Right atrium auricular region (tissue), 2 donors: ENCODE measurements around the gene FGF2. TPM values are rescaled to one million over a fixed set of nuclear protein-coding genes. Genes with fewer than 3 reads are reported as not detected.

Experiments used
- DNase-seq: peaks from one replicate; pipeline ENCODE4 v3.0.0-alpha.2; 2019; ENCODE audit warnings: low spot score
- H3K27ac ChIP-seq, 2 donors: fragments of 200-600 bp; sonication (generic); 1 replicate in 1 of 2; 2 replicates in 1 of 2; pipeline ENCODE4 v1.5.1; 2016 to 2019
- H3K27me3 ChIP-seq, 2 donors: fragments of 200-600 bp; sonication (generic); one replicate each; pipeline versions ENCODE4 v1.5.1 to v1.6.0; 2017 to 2019
- H3K36me3 ChIP-seq: fragments of 200-600 bp; sonication (generic); one replicate; pipeline ENCODE4 v1.5.1; 2016
- H3K4me1 ChIP-seq, 2 donors: fragments of 200-600 bp; sonication (generic); one replicate each; pipeline versions ENCODE4 v1.5.1 to v1.6.0; 2017 to 2019
- H3K4me3 ChIP-seq, 2 donors: fragments of 200-600 bp; sonication (generic); 1 replicate in 1 of 2; 2 replicates in 1 of 2; pipeline ENCODE4 v1.5.1; 2017 to 2019; ENCODE audit warnings: mild to moderate bottlenecking in 1 of 2, moderate library complexity in 1 of 2
- H3K9me3 ChIP-seq, 2 donors: fragments of 200-600 bp; sonication (generic); one replicate each; pipeline ENCODE4 v1.5.1; 2019
- CTCF ChIP-seq, 2 donors: fragments of 200-600 bp; sonication (generic); IDR thresholded peaks; one replicate each; pipeline ENCODE4 v1.5.1; 2019; ENCODE audit warnings: antibody characterized with exemption in 2 of 2
- total RNA-seq, 2 donors: library from RNA; depleted of rRNA; stranded (reverse); fragments of >200 nt; gene quantifications; one replicate each; pipeline ENCODE4 v1.1.0, GENCODE V29; 2016

FGF2 gene
- total RNA-seq, 2 donors from 2014 or later, result 4.3 to 11.6 TPM

- Histone ChIP-seq H3K27ac (no peak overlapping the region), H3K4me3 (no peak overlapping the region), H3K4me1 (peaks cover 0 to 6% of the 10 kb centered on the region in 2 donors), H3K36me3 (no peaks in the 10 kb centered on the region), H3K9me3 (no peaks in the 10 kb centered on the region), H3K27me3 (no peaks in the 10 kb centered on the region)
- no peak for TF ChIP-seq CTCF (IDR thresholded peaks at IDR 0.05)
- no peak for DNase-seq
These were observed 73.7 kb downstream of the FGF2 start for GRCh38 chr4:122900314-122900713.

GRCh38 chr4:122901247-122902010, 74.8 kb downstream of the FGF2 start:
- TF ChIP-seq CTCF (IDR thresholded peaks at IDR 0.05), result no peak
- H3K9me3 ChIP-seq, result no peaks in the 10 kb centered on the region
- no peaks in the 10 kb centered on the region for H3K36me3 ChIP-seq
- peaks cover 0 to 6% of the 10 kb centered on the region in 2 donors for H3K4me1 ChIP-seq
- no peaks in the 10 kb centered on the region for H3K27me3 ChIP-seq
- H3K4me3 ChIP-seq, result no peak overlapping the region
- no peak for DNase-seq
- H3K27ac ChIP-seq, result no peak overlapping the region

GRCh38 chr4:122903766-122904288, 77.2 kb downstream of the FGF2 start:
- Histone ChIP-seq H3K27me3 (no peaks in the 10 kb centered on the region), H3K36me3 (no peaks in the 10 kb centered on the region), H3K9me3 (no peaks in the 10 kb centered on the region), H3K4me3 (no peak overlapping the region), H3K4me1 (no peaks in the 10 kb centered on the region), H3K27ac (no peak overlapping the region)
- TF ChIP-seq CTCF (IDR thresholded peaks at IDR 0.05), result no peak
- no peak for DNase-seq

- Histone ChIP-seq H3K9me3 (no peaks in the 10 kb centered on the region), H3K4me1 (no peaks in the 10 kb centered on the region), H3K36me3 (no peaks in the 10 kb centered on the region), H3K27me3 (no peaks in the 10 kb centered on the region), H3K4me3 (no peak overlapping the region), H3K27ac (no peak overlapping the region)
- DNase-seq, result no peak
- no peak for TF ChIP-seq CTCF (IDR thresholded peaks at IDR 0.05)
These were observed 80.3 kb downstream of the FGF2 start for GRCh38 chr4:122906859-122907305.

GRCh38 chr4:122908223-122908622, 81.6 kb downstream of the FGF2 start:
- H3K27ac ChIP-seq, result no peak overlapping the region
- no peak for TF ChIP-seq CTCF (IDR thresholded peaks at IDR 0.05)
- H3K27me3 ChIP-seq, result no peaks in the 10 kb centered on the region
- H3K9me3 ChIP-seq, result no peaks in the 10 kb centered on the region
- no peaks in the 10 kb centered on the region for H3K4me1 ChIP-seq
- H3K36me3 ChIP-seq, result no peaks in the 10 kb centered on the region
- no peak overlapping the region for H3K4me3 ChIP-seq
- no peak for DNase-seq
